Astrocyte of the cerebellum (primary cell): Measurements from ENCODE around the gene NPAS2.

Experiments used
- DNase-seq: peaks from one replicate; pipeline ENCODE4 v3.0.0-alpha.2; 2011; ENCODE audit warnings: low read depth
- H3K4me3 ChIP-seq: 2 replicates; pipeline ENCODE4 v1.5.1; 2011; ENCODE audit warnings: mild to moderate bottlenecking, low read depth, low read length, moderate library complexity
- in situ Hi-C: cut with HindIII; loops from 2 replicates; pipeline ENCODE4 v1.10.0; 2017; ENCODE audit warnings: low sequenced_read_pairs
- TF ChIP-seq, protein P1 (sequence below): IDR thresholded peaks from 2 replicates; pipeline ENCODE4 v1.5.1; 2012; ENCODE audit warnings: low read length, low read depth, moderate library complexity, mild to moderate bottlenecking; ENCODE audit errors: missing control alignments

Gene NPAS2

DNA sequence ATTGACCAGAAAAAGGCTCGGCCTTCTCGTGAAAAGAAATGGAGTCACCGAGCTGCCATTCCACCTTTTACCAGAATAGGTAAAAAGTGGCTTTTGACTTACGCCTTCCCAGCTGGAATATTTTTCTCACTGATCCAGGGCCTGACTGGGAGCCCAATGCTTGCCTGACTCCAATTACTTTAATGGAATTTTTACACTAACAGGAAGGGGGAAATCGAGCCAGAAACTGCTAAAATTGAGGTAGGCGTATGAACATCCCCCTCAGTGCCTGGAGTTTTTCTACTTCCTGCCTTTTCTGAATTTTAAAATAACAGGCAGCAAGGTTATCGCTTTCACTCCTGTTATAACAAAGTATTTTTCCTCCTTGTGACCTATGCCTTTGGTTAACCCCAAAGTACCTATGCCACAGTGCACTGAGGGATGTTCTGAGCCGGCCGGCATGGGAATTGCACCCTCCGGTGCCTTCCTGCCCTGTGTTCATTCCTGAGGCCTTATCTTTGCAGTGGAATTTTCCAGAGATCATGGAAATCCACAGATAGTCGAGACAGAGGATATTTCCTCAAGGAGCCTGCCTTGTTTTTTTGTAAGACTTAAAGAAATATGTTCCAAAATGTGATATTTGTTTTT lies 163.9 kb downstream of the NPAS2 start:
- TF ChIP-seq, protein P1, sequence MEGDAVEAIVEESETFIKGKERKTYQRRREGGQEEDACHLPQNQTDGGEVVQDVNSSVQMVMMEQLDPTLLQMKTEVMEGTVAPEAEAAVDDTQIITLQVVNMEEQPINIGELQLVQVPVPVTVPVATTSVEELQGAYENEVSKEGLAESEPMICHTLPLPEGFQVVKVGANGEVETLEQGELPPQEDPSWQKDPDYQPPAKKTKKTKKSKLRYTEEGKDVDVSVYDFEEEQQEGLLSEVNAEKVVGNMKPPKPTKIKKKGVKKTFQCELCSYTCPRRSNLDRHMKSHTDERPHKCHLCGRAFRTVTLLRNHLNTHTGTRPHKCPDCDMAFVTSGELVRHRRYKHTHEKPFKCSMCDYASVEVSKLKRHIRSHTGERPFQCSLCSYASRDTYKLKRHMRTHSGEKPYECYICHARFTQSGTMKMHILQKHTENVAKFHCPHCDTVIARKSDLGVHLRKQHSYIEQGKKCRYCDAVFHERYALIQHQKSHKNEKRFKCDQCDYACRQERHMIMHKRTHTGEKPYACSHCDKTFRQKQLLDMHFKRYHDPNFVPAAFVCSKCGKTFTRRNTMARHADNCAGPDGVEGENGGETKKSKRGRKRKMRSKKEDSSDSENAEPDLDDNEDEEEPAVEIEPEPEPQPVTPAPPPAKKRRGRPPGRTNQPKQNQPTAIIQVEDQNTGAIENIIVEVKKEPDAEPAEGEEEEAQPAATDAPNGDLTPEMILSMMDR: no peak
- DNase-seq: no peak

GRCh38 chr2:100984892-100985307 lies 165.0 kb downstream of the NPAS2 start:
- H3K4me3 ChIP-seq: no peak overlapping the region
- peak; percentile 52 for DNase-seq
- in situ Hi-C loops: no loop called here
- TF ChIP-seq, protein P1: peak; percentile 81

More for the DNA sequence above, 163.9 kb downstream of the NPAS2 start:
- H3K4me3 ChIP-seq: no peak overlapping the region
- in situ Hi-C loops: no loop called here

- DNase-seq: no peak
- in situ Hi-C loops: no loop called here
- H3K4me3 ChIP-seq: no peak overlapping the region
- TF ChIP-seq, protein P1: no peak
Measured at GRCh38 chr2:100986157-100986556, 166.2 kb downstream of the NPAS2 start.

DNA sequence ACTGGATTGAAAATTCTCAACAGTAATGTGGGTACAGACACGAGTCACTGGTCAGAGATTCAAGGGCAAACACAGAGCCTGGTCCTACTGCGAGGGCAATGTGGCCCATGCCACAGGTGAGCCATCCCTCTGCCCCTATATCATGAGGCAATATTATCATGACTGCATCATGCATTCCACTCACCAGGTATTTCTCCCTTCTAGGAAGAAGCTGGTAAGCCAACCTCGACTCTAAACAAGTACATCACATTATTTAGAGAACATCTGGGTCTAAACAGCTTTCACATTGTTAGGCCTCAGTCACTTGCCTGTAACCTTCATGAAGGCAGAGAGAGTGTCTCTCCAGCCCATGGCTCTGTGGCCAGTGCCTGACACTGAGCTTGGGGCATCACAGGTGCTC lies 167.6 kb downstream of the NPAS2 start:
- no peak overlapping the region for H3K4me3 ChIP-seq
- TF ChIP-seq, protein P1: no peak
- in situ Hi-C loops: no loop called here
- DNase-seq: no peak

DNA sequence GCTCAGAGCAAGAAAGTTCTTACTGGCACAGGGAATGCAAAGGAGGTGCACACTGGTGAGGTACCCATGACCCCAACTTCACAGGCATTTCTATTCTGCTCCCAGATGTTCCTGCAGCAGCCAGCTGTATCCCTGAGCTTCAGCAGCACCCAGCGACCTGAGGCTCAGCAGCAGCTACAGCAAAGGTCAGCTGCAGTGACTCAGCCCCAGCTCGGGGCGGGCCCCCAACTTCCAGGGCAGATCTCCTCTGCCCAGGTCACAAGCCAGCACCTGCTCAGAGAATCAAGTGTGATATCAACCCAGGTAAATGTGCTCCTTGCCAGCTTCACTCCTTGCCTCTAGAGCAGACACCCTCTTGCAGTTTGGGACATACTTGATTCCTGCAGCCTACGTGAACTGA lies 168.0 kb downstream of the NPAS2 start:
- TF ChIP-seq, protein P1: no peak
- no peak for DNase-seq
- H3K4me3 ChIP-seq: no peak overlapping the region
- in situ Hi-C loops: no loop called here

DNA sequence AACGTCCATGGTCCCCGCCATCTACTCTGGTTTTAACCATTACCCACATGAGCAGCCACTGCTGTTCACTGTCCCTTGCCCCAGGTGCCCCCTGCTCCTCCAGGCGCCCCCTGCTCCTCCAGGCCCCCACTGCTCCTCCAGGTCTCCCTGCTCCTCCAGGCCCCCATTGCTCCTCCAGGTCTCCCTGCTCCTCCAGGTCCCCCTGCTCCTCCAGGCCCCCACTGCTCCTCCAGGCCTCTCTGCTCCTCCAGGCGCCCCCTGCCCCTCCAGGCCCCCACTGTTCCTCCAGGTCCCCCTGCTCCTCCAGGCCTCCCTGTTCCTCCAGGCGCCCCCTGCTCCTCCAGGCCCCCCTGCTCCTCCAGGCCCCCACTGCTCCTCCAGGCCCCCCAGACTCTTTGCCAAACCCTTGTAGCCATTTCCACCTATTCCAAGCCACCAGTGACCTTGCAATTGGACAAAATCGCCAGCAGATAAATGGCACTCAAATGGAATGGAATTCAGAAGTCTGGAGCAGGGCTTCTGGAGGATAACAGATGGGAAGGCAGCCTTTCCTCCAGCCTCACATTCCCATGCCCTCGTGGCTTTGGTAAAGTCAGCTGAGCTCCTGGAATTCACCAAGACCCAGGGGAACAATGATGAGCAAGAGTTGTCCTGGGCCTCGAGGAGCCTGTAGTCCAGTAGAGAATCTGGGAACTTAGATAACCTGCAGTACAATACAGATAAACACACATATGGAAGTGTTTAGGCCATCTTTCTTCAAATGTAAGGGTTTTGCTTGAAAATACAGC lies 168.9 kb downstream of the NPAS2 start:
- no peak for DNase-seq
- H3K4me3 ChIP-seq: no peak overlapping the region
- TF ChIP-seq, protein P1: no peak
- in situ Hi-C loops: no loop called here
